ENCODE data around the gene RPE.

The RPE gene

DNA sequence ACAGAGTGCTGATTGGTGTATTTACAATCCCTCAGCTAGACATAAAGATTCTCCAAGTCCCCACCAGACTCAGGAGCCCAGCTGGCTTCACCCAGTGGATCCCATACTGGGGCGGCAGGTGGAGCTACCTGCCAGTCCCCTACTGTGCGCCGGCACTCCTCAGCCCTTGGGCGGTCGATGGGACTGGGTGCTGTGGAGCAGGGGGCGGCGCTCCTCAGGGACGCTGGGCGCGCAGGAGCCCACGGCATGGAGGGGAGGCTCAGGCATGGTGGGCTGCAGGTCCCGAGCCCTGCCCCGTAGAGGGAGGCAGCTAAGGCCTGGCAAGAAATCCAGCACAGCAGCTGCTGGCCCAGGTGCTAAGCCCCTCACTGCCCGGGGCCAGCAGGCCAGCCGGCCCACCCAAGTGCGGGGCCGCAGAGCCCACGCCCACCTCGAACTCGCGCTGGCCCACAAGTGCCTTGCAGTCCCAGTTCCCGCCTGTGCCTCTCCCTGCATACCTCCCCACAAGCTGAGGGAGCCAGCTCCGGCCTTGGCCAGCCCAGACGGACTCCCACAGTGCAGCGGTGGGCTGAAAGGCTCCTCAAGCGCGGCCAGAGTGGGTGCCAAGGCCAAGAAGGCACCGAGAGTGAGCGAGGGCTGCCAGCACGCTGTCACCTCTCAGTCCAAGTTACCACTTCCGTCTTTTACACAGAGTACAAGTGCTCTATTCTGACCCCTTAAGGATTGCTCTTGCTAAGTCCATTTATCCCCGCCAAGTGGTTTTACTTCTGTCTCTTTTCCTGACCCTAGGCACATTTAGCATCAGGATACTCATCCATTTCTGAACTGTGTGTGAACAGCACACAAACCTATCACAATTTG lies 1.7 kb upstream of the RPE start:
- no peak for DNase-seq (ENCODE audit: low read depth)

GRCh38 chr2:210003359-210003758 lies 921 bp downstream of the RPE start:
- DNase-seq (ENCODE audit: low read depth), result no peak

- no peak for DNase-seq (ENCODE audit: low read depth)
Observed at GRCh38 chr2:210004881-210005280, 2.4 kb downstream of the RPE start.

DNA sequence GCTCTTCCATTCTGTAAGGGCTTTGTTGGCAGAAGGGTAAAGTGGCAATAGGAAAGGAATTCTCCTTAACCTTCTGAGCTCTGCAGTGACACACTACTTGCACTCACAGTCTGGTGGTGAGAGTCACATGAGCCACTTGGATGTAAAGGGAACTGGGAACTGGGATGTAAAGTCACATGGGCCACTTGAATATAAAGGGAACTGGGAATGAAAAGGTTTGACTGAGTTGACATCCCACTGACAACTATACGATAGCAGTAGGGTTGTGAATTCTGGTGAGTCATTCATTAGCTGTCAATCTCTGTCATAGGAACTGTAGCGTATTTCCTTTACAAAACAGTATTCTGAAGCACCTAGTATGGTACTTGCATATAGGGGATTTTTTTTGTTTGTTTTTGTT lies 5.5 kb downstream of the RPE start:
- no peak for DNase-seq (ENCODE audit: low read depth)

DNA sequence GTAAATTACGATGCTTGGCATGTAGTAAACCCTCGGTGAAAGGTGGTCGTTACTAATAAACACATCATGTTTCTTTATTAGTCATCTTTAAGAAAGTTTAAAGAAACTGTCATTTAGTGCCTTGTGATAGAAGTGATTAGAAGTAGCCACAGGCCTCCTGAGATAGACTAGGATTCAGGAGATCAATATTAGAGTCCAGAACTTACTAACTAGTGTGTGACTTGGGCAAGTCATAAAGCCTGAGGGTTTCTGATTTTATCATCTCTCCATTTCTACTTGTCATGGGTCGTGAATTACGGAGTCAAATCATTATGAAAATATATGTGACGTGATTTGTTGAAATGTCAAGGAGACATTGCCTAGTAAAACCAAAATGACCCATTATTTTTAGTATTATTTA lies 6.7 kb downstream of the RPE start:
- no peak for DNase-seq (ENCODE audit: low read depth)

- no peak for DNase-seq (ENCODE audit: low read depth)
Observed at GRCh38 chr2:210009896-210010295, 7.5 kb downstream of the RPE start.

DNA sequence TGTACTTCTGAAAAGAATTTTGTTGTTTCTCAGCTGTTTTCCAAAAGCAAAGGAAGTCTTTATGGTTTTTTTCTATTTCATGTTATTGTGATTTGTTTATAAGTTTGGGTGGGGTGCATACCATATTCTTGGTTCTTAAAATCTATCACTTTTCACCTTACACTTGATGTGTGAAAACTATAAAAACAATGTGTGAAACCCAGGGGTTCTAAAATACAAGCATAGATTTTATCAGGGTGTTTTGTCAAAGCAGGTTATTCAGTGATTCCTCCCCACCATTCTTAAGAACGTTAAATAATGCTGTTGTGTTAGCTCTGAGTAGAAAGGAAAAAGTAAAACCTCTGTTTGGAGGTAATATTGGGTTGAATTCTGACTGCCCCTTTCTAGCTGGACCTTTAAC lies 17.7 kb downstream of the RPE start:
- DNase-seq (ENCODE audit: low read depth), result no peak

- no peak for DNase-seq (ENCODE audit: low read depth)
Observed at GRCh38 chr2:210022824-210023223, 20.4 kb downstream of the RPE start.

DNA sequence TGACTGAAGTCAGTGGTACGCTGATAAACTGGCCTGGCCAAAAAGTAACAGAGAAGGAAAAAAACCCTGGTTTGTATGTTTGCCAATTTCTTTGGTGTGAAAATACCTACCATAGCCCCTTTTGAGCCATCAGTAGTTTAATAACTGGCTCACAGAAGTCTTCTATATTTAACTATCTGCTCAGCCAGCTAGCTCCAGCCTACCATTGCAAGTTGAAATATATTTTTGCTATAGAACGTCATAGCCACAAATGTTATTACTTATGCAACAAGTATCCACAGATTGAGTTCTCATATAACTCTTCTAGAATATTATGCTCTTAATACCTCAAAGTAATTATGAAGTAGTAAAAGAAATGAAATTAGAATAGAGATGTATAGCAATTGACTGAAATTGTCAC lies 25.2 kb downstream of the RPE start:
- DNase-seq (ENCODE audit: low read depth), result no peak

DNA sequence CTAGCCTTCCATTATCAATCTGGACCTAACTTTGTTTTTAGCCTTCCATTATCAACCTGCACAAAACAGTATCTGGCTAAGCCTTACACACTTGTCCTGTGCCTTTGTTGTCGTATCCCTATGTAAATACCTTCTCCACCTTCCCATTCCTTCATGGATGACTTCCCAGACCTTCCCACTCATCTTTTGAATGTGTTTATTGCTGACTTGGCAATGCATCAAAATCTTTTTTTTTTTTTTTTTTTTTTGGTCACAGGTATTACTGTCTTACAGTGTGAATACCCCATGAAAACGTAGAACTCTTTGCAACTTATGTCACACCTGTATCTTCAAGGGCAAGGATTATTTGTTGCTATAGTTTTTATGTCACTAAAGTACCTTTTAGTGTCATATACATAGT lies 25.7 kb downstream of the RPE start:
- no peak for DNase-seq (ENCODE audit: low read depth)

DNA sequence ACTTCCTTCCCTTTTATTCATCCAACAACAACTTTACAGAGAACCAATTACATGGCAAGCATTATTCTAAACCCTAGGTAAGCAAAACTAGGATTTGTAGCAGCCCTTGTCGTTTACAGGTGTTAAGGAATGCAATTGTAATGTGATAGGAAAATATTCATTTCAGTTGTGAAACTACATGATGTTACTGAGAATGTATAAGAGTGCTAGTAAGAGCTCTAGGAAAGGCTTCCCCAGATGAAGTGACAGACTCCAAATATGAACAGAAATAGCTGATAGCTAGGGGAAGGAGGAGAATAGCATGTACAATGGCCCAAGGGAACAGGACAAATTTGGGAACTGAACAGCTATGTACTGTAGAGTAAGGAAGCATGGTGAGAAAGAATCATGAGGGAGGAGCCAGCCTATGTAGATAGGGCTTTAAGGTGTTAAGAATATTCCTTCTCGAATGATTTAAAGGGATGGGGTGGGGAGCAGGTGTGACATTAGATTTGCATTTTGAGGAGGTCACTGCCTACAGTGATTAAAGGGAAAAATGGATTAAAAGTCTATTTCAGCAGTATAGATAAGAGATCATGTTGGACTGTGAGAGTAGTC lies 31.7 kb downstream of the RPE start:
- DNase-seq (ENCODE audit: low read depth), result no peak

DNA sequence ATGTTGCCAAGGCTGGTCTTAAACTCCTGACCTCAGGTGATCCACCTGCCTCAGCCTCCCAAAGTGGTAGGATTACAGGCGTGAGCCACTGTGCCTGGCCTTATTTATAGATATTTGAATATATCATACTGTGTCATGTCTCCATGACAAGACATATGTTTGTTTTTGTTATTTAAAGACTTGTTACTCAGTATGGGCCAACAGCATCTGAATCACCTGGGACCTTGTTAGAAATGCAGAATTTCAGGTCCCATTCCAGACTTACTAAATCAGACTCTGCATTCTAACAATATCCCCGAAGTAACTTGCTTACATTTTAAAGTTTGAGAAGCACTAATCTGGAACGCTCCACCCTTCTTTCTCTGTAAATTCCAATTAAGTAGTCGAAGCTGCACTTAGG lies 33.2 kb downstream of the RPE start:
- no peak for DNase-seq (ENCODE audit: low read depth)

DNA sequence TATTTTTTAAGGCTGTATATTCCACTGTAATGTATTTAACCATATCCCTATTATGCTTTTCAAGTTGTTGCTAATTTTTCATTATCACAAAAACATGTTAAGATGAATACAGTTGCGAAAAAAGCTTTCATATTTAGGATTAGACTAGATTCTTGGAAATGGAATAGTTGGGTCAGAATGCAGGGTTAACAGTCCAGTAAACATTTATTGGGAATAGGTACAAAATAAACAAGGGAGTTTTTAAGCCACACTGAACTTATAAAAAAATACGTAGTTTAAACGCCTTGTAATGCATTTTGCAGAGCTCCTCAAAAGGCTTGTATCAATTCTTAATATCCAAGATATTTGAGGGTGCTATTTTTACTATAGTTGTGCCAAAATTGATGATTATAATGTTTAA lies 35.6 kb downstream of the RPE start:
- DNase-seq (ENCODE audit: low read depth), result no peak

DNA sequence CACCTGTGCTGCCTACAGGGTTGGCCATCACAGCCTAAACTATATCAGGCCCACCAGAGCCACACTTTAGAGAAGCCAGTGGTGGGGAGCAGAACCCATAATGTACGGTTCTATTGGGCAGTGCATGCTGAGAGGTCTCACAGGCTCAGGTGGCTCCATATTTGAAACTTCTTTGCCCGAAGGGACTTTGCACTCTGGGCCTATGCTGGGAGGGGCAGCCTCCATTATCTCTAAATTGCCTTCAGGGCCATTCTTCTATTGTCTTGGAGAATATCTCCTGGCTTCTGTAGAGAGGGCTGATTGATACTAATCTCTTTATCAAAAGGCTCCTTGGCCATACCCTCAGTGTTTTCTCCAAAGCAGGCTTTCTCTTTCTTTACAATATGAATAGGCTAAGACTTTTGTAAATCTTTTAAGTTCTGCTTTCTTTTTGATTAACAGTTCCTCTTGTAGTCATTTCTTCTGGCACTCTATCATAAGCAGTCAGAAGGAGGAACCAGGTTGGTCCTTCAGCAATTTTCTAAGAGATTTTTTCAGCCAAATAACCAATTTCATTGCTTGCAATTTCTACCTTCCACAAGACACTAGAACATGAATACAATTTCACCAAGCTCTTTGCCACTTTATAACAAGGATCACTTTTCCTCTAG lies 44.5 kb downstream of the RPE start:
- DNase-seq (ENCODE audit: low read depth), result no peak

GRCh38 chr2:210049831-210050230 lies 47.4 kb downstream of the RPE start:
- DNase-seq (ENCODE audit: low read depth), result no peak

DNA sequence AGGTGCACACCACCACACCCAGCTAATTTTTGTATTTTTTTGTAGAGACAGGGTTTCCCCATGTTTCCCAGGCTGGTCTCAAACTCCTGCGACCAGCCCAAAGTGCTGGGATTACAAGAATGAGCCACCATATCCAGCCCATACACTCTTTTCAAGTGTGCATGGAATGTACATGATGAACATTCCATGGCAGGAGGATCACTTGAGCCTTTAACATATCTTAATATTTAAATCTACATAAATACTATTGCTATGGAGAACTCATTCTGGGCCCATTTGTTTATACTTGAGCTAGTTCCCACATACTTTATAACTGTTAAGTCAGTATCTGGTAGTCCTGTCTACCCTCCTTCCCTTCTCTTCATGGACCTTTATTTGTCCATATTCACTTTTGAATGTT lies 48.4 kb downstream of the RPE start:
- no peak for DNase-seq (ENCODE audit: low read depth)

DNA sequence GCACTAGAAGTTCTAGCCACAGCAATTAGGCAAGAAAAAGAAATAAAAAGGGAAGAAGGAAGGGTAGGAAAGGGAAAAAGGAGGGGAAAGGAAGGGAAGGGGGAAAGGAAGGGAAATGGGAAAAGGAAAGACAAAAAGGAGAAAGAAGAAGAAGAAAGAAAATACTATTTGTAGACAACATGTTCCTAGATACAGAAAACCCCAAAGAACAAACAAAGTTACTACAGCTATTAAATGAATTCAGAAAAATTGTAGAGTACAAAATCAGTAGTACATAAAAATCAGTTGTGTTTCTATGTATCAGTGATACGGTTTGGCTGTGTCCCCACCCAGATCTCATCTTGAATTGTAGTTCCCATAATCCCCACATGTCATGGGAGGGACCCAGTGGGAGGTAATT lies 52.3 kb downstream of the RPE start:
- DNase-seq (ENCODE audit: low read depth), result no peak

- no peak for DNase-seq (ENCODE audit: low read depth)
Observed at GRCh38 chr2:210055825-210056224, 53.4 kb downstream of the RPE start.

DNA sequence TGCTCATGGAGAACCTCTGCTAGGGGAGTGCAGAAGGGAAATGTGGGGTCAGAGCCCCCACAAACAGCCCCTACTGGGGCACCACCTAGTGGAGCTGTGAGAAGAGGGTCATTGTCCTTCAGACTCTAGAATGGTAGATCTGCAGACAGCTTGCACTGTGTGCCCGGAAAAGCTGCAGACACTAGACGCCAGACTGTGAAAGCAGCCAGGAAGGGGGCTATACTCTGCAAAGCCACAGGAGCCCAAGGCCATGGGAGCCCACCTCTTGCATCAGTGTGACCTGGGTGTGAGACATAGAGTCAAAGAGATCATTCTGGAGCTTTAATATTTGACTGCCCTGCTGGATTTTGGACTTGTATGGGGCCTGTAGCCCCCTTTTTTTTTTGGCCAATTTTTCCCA lies 60.9 kb downstream of the RPE start:
- no peak for DNase-seq (ENCODE audit: low read depth)
